Subcutaneous adipose tissue (tissue), 4 donors: ENCODE data around the gene ACE. TPM values are rescaled to one million over a fixed set of nuclear protein-coding genes. Genes with fewer than 3 reads are reported as not detected.

Source experiments
- total RNA-seq, 4 donors: library from RNA; depleted of rRNA; stranded (reverse); fragments of >200 nt; gene quantifications; one replicate each; pipeline ENCODE4 v1.1.0, GENCODE V29; 2016
- TF ChIP-seq, protein P1 (sequence below): fragments of 450-650 bp; IDR thresholded peaks from one replicate; pipeline ENCODE4 v1.5.1; 2016; ENCODE audit warnings: low read depth, mild to moderate bottlenecking, control low read depth, antibody characterized with exemption, moderate library complexity

The ACE gene
- total RNA-seq, 4 donors from 2014 or later: 5.7 to 95.2 (median 16.8) TPM

GRCh38 chr17:63434951-63435571 is 41.8 kb upstream of the ACE start:
- TF ChIP-seq, protein P1, sequence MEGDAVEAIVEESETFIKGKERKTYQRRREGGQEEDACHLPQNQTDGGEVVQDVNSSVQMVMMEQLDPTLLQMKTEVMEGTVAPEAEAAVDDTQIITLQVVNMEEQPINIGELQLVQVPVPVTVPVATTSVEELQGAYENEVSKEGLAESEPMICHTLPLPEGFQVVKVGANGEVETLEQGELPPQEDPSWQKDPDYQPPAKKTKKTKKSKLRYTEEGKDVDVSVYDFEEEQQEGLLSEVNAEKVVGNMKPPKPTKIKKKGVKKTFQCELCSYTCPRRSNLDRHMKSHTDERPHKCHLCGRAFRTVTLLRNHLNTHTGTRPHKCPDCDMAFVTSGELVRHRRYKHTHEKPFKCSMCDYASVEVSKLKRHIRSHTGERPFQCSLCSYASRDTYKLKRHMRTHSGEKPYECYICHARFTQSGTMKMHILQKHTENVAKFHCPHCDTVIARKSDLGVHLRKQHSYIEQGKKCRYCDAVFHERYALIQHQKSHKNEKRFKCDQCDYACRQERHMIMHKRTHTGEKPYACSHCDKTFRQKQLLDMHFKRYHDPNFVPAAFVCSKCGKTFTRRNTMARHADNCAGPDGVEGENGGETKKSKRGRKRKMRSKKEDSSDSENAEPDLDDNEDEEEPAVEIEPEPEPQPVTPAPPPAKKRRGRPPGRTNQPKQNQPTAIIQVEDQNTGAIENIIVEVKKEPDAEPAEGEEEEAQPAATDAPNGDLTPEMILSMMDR: no peak

- TF ChIP-seq, protein P1: no peak
Measured at GRCh38 chr17:63435681-63436522, 41.0 kb upstream of the ACE start.

GRCh38 chr17:63436523-63437110 is 40.2 kb upstream of the ACE start:
- TF ChIP-seq, protein P1: no peak

- TF ChIP-seq, protein P1: no peak
Measured at GRCh38 chr17:63437287-63438091, 39.4 kb upstream of the ACE start.

DNA sequence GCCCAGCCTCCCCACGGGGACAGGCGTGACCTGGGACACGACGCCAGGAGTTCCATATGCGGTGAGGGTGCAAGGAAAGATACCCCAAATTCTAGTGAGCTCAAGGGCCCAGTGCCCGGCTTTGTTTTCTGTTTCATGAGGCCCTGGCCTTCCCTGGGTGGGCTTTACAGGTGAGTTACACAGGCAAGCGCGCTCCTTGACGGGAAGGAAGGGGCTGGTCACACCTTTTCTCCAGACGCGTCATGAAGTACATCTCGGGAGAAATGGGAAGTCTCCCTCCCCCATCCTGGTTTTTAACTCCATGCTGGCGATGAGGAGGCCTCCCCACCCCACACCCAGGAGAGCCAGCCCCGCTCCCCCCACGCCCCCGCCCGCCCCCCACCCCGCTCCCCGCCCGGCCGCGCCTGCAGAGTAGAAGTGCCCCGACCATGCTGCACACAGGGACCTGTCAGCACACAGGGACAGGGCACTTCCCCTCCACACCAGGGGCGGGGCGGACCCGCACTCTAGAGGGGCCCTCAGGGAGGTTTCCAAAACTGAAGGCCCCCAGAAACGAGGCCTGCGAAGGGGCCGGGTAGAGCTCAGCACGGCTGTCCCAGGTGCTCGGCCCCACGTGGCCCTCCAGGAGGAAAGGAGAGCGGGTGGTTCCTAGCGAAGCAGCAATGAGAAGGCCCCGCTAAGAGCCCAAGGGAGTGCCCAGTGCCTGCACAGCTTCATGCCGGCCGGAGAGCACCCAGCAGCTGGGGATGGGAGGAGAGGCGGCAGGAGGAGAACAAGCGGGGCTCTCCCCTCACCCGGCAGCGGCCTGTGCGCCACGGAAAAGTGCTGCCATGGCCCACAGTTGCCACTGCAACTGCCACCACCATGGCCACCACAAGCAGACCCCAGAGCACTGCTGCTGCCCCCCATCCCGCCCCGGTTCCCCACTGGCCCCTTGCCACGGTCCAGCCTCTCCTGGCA is 38.5 kb upstream of the ACE start:
- TF ChIP-seq, protein P1: no peak

GRCh38 chr17:63439687-63440086 is 37.2 kb upstream of the ACE start:
- TF ChIP-seq, protein P1: no peak
